OCI-LY1 (cell line): ENCODE data around the gene FARP1.

ENCODE experiments used
- CTCF ChIP-seq: fragments of 200-600 bp; sonication (generic), shearing (Covaris generic); IDR thresholded peaks from 2 replicates; pipeline ENCODE4 v1.5.1; 2017; ENCODE audit warnings: mild to moderate bottlenecking, antibody characterized with exemption, low read length, moderate library complexity, mixed read lengths
- EZH2 ChIP-seq: fragments of 200-600 bp; sonication (generic), shearing (Covaris generic); IDR thresholded peaks from 2 replicates; pipeline ENCODE4 v1.8.0; 2017; ENCODE audit warnings: borderline replicate concordance, mixed run types, mild to moderate bottlenecking, antibody characterized with exemption, low read length, moderate library complexity, mixed read lengths

- TF ChIP-seq CTCF (no peak), EZH2 (no peak)
Observed at GRCh38 chr13:98334620-98335205, 191.8 kb downstream of the FARP1 start.
